GM12801 (cell line): Measurements from ENCODE around the gene ABHD17B.

ENCODE experiments used
- TF ChIP-seq, protein P1 (sequence below): IDR thresholded peaks from one replicate; pipeline ENCODE4 v1.5.1; 2011; ENCODE audit warnings: control low read depth; ENCODE audit not compliant: insufficient read length; ENCODE audit errors: extremely low read depth

ABHD17B gene

GRCh38 chr9:71886015-71886414 lies 25.0 kb downstream of the ABHD17B start:
- TF ChIP-seq, protein P1, sequence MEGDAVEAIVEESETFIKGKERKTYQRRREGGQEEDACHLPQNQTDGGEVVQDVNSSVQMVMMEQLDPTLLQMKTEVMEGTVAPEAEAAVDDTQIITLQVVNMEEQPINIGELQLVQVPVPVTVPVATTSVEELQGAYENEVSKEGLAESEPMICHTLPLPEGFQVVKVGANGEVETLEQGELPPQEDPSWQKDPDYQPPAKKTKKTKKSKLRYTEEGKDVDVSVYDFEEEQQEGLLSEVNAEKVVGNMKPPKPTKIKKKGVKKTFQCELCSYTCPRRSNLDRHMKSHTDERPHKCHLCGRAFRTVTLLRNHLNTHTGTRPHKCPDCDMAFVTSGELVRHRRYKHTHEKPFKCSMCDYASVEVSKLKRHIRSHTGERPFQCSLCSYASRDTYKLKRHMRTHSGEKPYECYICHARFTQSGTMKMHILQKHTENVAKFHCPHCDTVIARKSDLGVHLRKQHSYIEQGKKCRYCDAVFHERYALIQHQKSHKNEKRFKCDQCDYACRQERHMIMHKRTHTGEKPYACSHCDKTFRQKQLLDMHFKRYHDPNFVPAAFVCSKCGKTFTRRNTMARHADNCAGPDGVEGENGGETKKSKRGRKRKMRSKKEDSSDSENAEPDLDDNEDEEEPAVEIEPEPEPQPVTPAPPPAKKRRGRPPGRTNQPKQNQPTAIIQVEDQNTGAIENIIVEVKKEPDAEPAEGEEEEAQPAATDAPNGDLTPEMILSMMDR, result no peak

DNA sequence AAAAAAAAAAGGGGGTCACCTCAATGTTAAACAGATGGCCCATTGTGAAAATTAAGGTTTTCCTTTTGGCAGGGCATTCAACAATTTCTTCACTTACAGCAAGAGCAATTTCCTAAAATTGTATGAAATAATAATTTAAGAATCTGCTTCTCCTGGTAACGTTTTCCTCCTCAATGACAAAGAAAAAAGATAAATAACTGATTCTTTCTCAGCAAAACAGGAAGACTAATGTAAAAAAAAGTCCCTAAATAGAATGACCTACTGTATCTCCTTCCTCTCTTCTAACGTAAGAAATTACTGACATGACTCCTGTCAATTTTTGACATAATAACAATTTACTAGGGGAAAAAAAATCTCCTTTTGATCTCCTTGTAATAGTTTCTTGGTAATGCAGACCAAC lies 25.5 kb downstream of the ABHD17B start:
- TF ChIP-seq, protein P1, result no peak

DNA sequence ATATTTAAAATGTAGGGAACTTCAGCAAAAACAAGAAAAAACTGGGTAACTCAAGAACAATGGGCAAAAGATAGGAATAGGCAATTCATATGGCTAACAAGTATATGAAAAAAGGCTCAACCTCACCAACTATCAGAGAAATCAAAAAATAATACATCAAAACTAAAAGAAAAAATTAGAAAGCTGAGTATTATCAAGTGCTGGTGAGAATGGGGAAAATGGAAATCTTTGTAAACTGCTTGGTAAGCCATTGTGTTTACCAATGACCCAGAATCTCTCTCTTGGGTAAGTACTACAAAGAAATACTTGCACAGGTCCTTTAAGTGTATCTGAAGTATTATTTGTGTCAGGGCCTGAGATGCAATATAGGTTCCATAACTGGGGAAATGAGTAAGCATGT lies 27.0 kb downstream of the ABHD17B start:
- TF ChIP-seq, protein P1, result no peak

- TF ChIP-seq, protein P1, result no peak
These were observed 31.3 kb downstream of the ABHD17B start for GRCh38 chr9:71879644-71880174.

- TF ChIP-seq, protein P1, result no peak
These were observed 32.4 kb downstream of the ABHD17B start for GRCh38 chr9:71878327-71879274.

- TF ChIP-seq, protein P1, result no peak
These were observed 34.2 kb downstream of the ABHD17B start for GRCh38 chr9:71876829-71877228.

- TF ChIP-seq, protein P1, result no peak
These were observed 34.9 kb downstream of the ABHD17B start for GRCh38 chr9:71876106-71876505.
